ENCODE data around the gene DAD1.

GRCh38 chr14:22577334-22577908, 11.6 kb downstream of the DAD1 start:
- TF ChIP-seq POLR2A (IDR thresholded peaks at IDR 0.05; ENCODE audit: low read length) (no peak), GATA1 (IDR thresholded peaks at IDR 0.05; ENCODE audit: low read depth, low read length) (no peak)
